ENCODE data around the gene DSN1. TPM values are rescaled to one million over a fixed set of nuclear protein-coding genes. Genes with fewer than 3 reads are reported as not detected.
"Not testable (repeated sequence)": the region's sequence is repeated elsewhere in the genome, so short reads cannot be mapped to it uniquely, and the experiment has no call there.

DSN1 gene
- total RNA-seq: 6.4 TPM
- long read RNA-seq, transcript DSN1-203 (11 exons, 2,233 nt): major isoform, 23 of 61 reads
- long read RNA-seq, transcript DSN1-207 (10 exons, 2,129 nt): minor isoform, 9 of 61 reads
- long read RNA-seq, transcript DSN1-201 (10 exons, 1,915 nt): minor isoform, 5 of 61 reads
- long read RNA-seq, partial matches to known transcripts: 1 of 61 reads
- long read RNA-seq, other reads (novel, unspliced or antisense): 21 of 61 reads

- peak; percentile 100 for DNase-seq (ENCODE audit: low spot score)
These were observed at the start of gene DSN1 for GRCh38 chr20:36773597-36774390. Gene DSN1 (minus strand): TSS chr20:36773763. CDS start chr20:36771458, 2,305 bp downstream.

GRCh38 chr20:36823121-36823520 lies 49.6 kb upstream of the DSN1 start:
- no peak for DNase-seq (ENCODE audit: low spot score)

GRCh38 chr20:36821964-36822437 lies 48.4 kb upstream of the DSN1 start:
- no peak for DNase-seq (ENCODE audit: low spot score)

DNA sequence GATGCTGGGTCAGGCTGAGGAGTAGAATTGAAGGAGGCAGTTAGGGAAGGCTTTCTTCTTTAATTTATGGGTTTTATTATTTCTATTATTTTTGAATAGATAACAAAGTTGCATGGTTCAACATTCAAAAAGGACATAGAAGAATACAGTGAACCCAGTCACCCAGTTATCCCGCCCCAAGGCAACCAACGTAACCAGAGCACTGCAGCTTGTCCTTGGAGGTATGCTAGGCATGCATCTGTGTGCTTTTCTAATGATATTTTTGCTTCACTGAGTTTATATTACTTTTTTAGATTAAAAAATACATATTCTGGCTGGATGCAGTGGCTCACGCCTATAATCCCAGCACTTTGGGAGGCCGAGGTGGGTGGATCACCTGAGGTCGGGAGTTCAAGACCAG lies 47.4 kb upstream of the DSN1 start:
- DNase-seq (ENCODE audit: low spot score): no peak

DNA sequence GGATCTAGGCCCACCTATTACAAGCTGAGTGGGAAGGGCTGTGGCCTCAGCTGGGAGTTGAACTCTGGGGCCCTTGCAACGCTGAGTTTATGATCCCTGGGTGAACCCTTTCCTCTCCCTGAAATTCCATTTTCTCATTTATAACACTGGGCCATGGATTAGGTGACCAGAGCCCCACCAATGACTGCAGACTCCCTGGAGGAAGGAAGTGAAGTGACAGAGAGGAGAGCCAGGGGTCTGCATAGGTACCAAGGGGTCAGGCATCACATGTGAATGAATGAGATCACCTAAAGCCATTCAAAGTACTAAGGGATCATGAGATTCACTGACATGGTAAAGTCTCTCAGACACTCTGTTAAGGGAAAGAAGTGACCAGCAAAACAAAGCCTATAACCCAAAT lies 46.5 kb upstream of the DSN1 start:
- DNase-seq (ENCODE audit: low spot score): no peak

DNA sequence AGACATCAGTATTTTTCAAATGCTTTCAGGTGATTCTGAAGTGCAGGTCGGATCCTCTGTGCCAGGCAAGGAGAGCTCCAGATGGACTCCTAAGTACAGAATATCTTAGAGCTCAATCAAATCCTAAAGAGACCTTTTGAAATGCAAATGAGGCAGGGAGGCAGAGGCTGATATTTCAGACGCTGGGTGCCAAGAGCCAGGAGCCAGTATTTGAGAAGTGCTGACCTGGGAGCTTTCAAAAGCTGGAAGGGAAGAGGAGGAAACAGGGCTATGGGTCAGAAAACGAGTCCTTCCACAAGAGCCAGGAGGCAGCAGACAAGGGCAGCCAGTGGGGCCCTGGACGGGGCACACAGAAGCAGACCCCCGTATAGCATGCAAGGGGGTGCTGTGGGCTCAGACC lies 46.1 kb upstream of the DSN1 start:
- DNase-seq (ENCODE audit: low spot score): no peak

- no peak for DNase-seq (ENCODE audit: low spot score)
These were observed 45.3 kb upstream of the DSN1 start for GRCh38 chr20:36818861-36819260.

GRCh38 chr20:36818185-36818584 lies 44.6 kb upstream of the DSN1 start:
- DNase-seq (ENCODE audit: low spot score): no peak

DNA sequence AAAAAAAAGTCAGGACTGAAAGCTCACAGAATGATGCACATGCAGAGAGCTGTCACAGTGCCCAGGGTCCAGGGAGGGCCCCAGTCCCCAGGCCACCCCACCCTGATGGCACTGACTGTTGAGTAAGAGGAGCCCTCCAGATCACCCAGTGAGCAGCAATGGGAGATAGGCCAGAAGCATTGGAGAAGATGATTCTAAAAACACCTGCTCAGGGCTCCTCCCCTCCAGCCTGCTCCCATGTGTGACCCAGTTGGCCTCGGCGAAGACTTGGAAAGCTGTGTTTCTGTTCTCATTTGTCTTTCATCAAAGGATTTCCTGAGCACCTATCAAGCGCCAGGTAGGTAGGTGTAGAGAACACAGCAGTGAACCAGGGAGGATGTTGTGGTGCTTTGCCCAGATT lies 43.9 kb upstream of the DSN1 start:
- no peak for DNase-seq (ENCODE audit: low spot score)

- no peak for DNase-seq (ENCODE audit: low spot score)
These were observed 42.0 kb upstream of the DSN1 start for GRCh38 chr20:36815454-36816091.

DNA sequence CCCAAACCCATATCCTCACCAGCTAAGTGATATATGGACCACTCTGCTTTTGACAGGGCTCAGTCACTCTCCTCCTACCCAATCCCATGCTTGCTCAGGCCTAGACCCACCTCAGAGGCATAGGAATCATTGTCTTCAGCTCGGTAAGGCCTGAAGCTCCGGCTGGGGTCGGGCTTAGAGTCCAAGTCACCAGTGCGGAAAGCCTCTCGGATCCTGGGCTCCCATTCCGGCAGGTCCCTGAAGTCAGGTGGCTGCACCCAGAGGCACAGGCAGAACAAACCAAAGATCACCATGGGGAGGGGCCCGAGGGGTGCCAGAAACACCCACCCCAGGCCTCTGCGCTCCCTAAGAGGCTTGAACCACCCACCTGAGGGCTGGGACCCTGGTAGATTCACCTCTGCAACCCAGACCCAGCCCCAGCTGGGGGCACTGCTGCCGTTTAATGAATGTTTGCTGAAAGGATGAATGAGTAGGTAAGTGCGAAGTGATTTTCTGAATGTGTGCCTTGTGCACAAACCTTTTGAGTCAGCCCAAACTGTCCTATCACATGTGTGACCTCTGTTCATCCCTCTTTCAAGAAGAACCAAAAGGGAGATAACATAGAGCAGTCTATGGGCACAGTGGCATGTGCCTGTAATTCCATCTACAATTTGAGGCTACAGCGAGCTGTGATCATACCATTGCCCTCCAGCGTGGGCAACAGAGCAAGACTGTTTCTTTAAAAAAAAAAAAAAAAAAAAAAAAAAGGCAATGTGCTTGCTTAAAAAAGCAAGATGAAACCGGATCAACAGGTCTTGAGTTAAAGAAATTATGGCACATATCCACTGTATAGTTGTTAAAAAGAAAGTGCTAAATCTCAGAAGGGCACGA lies 39.3 kb upstream of the DSN1 start:
- no peak for DNase-seq (ENCODE audit: low spot score)

DNA sequence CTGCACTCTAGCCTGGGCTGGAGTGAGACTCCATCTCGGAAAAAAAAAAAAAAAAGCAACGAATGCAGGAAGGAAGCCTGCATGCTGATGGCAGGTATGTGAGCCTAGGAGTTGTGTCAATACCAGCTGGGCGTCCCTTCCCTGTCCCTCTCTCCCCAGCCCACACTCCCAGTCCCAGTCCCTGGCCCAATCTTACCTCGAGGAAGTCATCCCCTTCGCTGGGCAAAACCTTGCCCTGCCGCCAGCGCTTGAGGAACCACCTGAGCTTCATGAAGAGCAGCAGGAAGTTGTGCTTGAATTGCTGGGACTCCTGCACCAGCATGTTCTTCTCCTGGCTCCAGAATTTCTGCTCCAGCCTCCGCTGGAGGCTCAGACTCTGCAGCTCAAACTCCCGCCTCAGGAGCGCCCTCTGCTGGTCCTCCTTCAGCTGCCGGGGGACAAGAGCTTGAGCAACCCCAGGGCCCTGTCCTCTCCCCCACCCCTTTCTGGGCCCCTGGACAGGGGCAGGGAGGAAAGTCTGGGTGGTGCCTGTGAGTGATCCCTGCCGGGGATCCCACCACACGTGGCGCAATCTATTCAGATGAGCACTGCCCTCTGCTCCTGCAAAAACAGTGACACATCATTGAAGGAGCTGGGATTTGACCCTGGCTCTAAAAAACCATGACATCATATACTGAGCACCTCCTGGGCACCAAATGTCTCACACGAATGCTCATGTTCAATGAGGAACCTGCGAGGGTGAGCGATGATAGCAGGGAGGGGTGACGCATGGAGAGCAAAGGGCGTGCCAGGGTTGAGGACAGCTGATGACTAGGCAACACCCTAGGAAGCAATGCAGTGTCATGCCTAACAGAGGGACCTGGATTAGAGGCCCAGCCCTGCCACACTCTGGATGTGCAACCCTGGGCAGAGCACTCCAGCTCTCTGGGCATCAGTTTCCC lies 35.0 kb upstream of the DSN1 start:
- DNase-seq (ENCODE audit: low spot score): no peak

DNA sequence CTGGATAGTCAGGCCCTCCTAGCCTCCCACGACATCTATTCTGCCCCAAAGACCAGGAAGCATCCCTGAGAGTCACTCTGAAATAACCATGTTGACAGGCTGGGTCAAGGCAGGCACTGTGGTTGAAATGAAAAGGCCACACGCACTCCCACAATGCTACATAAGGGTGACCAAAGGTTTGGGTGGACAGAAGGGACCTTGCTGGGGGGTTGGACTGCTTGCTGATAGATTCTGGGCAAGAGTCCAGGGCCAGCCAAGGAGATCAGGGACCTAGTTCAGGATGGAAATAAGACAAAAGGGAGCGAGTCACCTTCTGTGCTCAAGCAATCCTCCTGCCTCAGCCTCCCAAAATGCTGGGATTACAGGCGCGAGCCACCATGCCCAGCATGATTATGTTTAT lies 32.5 kb upstream of the DSN1 start:
- no peak for DNase-seq (ENCODE audit: low spot score)

GRCh38 chr20:36805396-36805795 lies 31.8 kb upstream of the DSN1 start:
- DNase-seq (ENCODE audit: low spot score): no peak

DNA sequence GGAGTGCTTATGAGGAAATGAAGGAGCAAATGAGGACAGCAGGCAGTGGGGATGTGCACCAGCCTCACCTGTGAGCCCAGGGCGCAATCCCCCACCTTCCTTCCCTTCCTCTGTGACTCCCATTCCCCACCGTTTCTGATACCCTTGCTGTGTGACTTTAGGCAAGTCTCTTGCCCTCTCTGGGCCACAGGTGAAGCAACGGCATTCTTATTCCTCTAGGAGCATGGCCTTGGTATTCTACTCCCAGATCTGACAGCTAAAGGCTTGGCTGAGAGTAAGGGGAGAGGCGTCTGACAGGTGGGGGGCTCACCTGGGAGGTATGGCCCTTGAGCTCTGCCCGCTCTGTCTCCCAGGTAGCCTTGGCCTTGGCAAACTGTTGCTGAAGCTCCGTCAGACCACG lies 30.9 kb upstream of the DSN1 start:
- no peak for DNase-seq (ENCODE audit: low spot score)

- no peak for DNase-seq (ENCODE audit: low spot score)
These were observed 29.0 kb upstream of the DSN1 start for GRCh38 chr20:36802326-36803222.

DNA sequence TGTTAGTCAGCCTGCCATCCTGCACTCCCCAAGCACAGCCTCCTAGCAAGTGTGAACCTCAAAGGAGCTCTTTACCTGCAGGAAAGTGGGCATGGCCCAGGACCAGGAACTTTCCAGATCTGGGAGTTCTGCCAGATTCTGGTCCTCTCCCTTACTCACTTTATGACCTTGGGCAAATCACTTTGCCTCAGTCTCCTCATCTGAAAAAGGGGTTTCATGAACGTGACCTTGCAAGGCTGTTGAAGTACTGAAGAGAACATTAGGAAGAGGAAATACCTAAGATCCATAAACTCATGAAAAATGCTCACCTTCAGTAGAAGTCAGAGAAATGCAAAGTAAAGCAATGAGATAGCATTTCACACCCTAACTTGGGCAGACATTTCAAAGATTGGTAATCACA lies 26.8 kb upstream of the DSN1 start:
- no peak for DNase-seq (ENCODE audit: low spot score)

DNA sequence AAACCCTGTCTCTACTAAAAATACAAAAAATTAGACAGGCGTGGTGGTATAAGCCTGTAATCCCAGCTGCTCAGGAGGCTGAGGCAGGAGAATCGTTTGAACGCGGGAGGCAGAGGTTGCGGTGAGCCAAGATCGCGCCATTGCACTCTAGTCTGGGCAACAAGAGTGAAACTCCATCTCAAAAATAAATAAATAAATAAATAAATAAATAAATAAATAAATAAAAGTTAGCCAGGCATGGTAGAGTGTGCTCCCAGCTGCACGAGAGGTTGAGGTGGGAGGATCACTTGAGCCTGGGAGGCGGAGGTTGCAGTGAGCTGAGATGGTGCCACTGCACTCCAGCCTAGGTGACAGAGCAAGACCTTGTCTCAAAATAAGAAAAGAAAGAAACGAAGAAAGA lies 25.8 kb upstream of the DSN1 start:
- DNase-seq (ENCODE audit: low spot score): not testable (repeated sequence)

GRCh38 chr20:36796875-36797274 lies 23.3 kb upstream of the DSN1 start:
- DNase-seq (ENCODE audit: low spot score): no peak

Data from mesenteric fat pad (tissue), 1 donor.